Raji (cell line): ENCODE measurements around the gene MCEMP1.

Experiments used
- POLR2A ChIP-seq: IDR thresholded peaks from 2 replicates; pipeline ENCODE4 v1.6.1; 2011; ENCODE audit warnings: low read depth, low read length, control low read depth; ENCODE audit not compliant: insufficient read depth

The MCEMP1 gene

GRCh38 chr19:7677669-7678311 is 900 bp downstream of the MCEMP1 start:
- no peak for TF ChIP-seq POLR2A

GRCh38 chr19:7678971-7679751 is 2.3 kb downstream of the MCEMP1 start:
- TF ChIP-seq POLR2A, result no peak

GRCh38 chr19:7679771-7680605 is 3.1 kb downstream of the MCEMP1 start:
- TF ChIP-seq POLR2A, result no peak

DNA sequence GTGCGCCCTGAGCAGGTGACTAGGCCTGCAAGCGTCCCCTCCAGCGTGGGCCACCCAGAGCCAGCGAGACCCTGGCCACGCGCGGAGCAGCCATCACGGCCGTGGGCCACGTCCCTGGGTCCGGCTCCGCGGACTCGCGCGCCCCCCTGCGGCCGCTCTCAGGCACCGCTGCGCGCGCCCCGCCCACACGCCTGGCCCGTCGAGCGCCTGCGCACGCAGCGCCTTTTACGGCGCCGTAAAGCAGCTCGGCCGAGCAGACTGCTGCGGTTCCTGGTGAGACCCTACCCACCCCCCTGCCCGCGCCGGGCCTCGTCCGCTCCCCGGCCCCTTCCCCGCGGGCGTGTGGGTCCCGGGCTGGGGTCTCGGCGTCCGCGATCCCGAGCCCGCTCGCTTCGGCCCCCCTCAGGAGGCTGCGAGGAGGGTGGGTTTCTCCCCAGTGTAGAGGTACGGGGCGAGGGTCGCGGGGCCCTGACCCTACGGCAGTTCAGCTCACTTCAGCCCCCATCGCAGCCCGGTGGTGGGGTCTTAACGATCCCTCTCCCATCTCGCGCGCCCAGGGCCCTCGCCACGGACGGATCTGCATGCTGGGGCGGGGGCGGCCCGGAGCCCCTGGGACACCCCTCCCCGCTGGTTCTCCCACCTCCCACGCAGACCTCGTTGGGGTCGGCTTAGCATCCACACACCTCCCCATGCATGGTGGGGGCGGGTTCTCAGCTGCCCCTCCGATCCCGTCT is 3.9 kb downstream of the MCEMP1 start, which contains the start of gene TRAPPC5:
Gene TRAPPC5 (plus strand): TSS at position 228 of the 734 bp plus-strand sequence. CDS start 1,421 bp downstream, outside the sequence.
- TF ChIP-seq POLR2A, result peak; percentile 82

DNA sequence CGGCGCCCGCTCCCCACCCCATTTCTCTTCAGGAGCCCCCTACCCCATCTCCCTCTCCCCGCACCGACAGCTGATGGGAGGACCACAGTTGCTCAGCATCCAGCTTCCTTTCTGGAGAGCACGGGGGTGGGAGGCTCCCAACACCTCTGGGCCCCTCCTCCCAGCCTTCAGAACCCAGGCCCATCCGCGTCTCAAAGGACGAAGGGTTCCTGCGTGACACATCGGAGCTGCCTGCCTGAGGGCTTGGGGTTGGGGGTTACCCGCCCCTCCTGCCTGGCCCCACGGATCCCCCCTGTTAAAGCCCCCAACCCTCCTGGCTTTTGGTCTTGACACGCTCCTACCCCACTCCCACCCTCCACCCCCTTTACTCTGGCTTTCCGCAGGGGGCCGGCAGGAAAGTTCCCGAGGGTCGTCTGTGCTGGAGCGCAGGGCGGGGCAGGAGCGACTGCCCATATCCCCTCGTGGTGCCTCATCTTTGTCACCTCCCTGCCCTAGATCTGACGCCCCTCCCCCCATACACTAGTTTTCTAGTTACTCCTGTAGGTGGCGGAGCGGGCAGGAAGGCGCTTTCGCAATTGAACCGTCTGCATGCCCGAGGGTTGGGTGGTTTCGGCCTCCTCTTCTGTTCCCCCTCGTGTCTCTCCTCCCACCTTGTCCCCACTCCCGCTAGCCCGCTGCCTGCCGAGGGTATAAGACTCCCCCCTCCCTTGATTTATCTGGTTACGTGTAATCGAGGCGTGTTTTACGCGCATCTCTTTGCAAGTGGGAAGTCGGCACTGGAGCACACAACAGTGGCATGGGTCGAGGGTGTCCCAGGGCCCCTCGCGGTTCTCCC is 4.7 kb downstream of the MCEMP1 start:
- TF ChIP-seq POLR2A, result no peak

DNA sequence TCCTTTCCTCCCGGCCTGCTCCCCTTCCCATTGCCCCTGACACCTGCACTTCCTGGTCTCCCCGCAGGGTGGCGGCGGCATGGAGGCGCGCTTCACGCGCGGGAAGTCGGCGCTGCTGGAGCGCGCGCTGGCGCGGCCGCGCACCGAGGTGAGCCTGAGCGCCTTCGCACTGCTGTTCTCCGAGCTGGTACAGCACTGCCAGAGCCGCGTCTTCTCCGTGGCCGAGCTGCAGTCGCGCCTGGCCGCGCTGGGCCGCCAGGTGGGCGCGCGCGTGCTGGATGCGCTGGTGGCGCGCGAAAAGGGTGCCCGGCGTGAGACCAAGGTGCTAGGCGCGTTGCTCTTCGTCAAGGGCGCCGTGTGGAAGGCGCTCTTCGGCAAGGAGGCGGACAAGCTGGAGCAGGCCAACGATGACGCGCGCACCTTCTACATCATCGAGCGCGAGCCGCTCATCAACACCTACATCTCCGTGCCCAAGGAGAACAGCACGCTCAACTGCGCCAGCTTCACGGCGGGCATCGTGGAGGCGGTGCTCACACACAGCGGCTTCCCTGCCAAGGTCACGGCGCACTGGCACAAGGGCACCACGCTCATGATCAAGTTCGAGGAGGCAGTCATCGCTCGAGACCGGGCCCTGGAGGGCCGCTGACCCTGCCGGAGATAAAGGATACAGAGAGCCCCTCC is 5.4 kb downstream of the MCEMP1 start:
- TF ChIP-seq POLR2A, result no peak

- TF ChIP-seq POLR2A, result no peak
These were observed 8.9 kb downstream of the MCEMP1 start for GRCh38 chr19:7685546-7686445.

DNA sequence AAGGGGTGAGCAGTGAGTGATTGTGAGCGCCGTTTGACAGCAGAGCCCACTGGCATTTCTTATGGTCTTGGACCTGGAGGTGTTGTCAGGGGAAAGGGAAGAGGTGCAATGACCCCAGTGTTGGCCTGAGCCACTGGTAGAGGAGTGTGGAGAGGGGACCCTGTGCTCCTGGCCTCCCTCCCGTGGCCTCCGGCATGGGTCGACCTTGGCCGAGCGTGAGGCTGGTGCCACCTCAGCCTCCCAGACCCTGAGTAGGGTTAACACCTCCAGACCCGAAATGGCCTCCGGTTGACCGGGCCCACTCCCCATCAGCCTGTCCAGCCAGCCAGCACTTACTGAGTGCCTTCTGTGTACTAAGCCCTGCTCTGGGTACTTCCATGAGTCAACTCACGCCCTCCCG is 10.3 kb downstream of the MCEMP1 start:
- TF ChIP-seq POLR2A, result peak; percentile 15; the same call in 1 of the 2 replicates

GRCh38 chr19:7689165-7689564 is 12.3 kb downstream of the MCEMP1 start:
- TF ChIP-seq POLR2A, result no peak

- TF ChIP-seq POLR2A, result no peak
These were observed 13.9 kb downstream of the MCEMP1 start for GRCh38 chr19:7690779-7691258.

- no peak for TF ChIP-seq POLR2A
These were observed 14.6 kb downstream of the MCEMP1 start for GRCh38 chr19:7691497-7691896.

GRCh38 chr19:7692417-7693088 is 15.7 kb downstream of the MCEMP1 start:
- TF ChIP-seq POLR2A, result no peak
